AG04449 (cell line): Measurements from ENCODE around the gene ZG16.
"Not testable (repeated sequence)": the region's sequence is repeated elsewhere in the genome, so short reads cannot be mapped to it uniquely, and the experiment has no call there.

Experiments
- CTCF ChIA-PET: fragments of 350-600 bp; formaldehyde crosslinking; extraction: SDS; loops from one replicate; lab custom pipeline; 2021; ENCODE audit warnings: antibody characterized with exemption; lab: Yijun Ruan, JAX
- POLR2A ChIA-PET: fragments of 400-600, 350-600 bp; formaldehyde crosslinking; extraction: SDS; loops from one replicate; lab custom pipeline; 2020; ENCODE audit warnings: antibody characterized with exemption, inconsistent platforms; lab: Yijun Ruan, JAX
- DNase-seq: peaks from one replicate; pipeline ENCODE4 v3.0.0-alpha.2; 2010; ENCODE audit warnings: low read depth, low spot score
- H3K4me3 ChIP-seq: 2 replicates; pipeline ENCODE4 v1.5.1; 2011; ENCODE audit warnings: low read depth, mild to moderate bottlenecking, control low read depth, low read length
- TF ChIP-seq, protein P1 (sequence below): IDR thresholded peaks from one replicate; pipeline ENCODE4 v1.5.1; 2011; ENCODE audit warnings: mild to moderate bottlenecking, moderate library complexity, low read length, control low read depth, inconsistent platforms; ENCODE audit not compliant: insufficient read depth; ENCODE audit errors: missing control alignments

Gene ZG16

DNA sequence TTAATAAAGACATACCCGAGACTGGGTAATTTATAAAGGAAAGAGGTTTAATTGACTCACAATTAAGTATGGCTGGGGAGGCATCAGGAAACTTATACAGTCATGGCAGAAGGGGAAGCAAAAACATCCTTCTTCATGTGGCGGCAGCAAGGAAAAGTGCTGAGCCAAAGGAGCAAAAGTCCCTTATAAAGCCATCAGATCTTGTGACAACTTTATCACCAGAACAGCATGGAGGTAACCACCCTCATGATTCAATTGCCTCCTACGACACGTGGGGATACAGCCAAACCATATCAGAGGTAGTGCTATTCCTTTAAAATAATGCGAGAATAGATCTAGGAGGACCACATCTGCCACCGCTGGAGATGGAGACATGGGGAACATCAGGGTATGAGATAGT is 41.3 kb upstream of the ZG16 start:
- no peak for DNase-seq
- ChIA-PET POLR2A (no interaction called here), CTCF (interaction anchor here (2.8 kb wide), 1 partner anchor 17 kb away, joined by 8 read pairs; no protein-coding TSS in a partner anchor)
- no peak overlapping the region for H3K4me3 ChIP-seq
- TF ChIP-seq, protein P1, sequence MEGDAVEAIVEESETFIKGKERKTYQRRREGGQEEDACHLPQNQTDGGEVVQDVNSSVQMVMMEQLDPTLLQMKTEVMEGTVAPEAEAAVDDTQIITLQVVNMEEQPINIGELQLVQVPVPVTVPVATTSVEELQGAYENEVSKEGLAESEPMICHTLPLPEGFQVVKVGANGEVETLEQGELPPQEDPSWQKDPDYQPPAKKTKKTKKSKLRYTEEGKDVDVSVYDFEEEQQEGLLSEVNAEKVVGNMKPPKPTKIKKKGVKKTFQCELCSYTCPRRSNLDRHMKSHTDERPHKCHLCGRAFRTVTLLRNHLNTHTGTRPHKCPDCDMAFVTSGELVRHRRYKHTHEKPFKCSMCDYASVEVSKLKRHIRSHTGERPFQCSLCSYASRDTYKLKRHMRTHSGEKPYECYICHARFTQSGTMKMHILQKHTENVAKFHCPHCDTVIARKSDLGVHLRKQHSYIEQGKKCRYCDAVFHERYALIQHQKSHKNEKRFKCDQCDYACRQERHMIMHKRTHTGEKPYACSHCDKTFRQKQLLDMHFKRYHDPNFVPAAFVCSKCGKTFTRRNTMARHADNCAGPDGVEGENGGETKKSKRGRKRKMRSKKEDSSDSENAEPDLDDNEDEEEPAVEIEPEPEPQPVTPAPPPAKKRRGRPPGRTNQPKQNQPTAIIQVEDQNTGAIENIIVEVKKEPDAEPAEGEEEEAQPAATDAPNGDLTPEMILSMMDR = no peak

DNA sequence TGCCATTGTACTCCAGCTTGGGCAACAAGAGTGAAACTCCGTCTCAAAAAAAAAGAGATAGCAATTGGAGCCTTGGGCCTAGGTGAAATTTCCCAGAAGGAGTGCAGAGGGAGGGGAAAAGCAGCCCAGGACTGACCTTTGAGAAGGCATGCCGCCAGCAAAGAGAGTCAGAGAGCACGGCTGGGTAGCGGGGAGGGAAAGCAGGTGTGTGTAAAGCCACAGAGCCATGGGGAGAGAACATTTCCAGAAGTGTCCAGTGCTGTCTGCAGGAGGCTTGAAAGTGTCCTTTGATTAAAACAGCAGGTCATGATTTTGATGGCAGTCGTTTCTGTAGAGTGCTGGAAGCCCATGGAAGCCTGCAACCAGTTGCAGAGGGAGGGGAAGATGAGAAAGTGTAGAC is 40.3 kb upstream of the ZG16 start:
- DNase-seq = no peak
- CTCF ChIA-PET = interaction anchor here (1.3 kb wide), 1 partner anchor 294 kb away, joined by 3 read pairs; no protein-coding TSS in a partner anchor
- POLR2A ChIA-PET = no interaction called here
- TF ChIP-seq, protein P1 = no peak
- H3K4me3 ChIP-seq = no peak overlapping the region

DNA sequence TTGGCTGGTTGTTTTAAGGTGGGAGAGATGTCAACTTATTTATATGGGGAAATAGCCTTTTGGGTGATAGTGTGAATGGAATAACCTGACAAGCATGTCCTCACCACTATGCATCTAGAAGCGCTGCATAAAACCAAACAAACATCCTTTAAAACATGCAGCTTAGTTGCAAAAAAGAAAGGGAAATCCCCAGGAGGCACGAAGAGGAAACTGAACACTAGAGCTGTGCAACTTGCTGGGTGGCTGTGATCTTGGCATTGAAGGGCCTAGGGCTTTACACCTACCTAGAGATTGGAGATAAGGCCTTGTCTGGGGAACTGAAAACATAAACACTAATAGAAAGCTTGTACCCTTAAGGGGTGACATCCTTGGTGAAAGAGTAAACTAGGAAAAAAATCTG is 39.5 kb upstream of the ZG16 start:
- ChIA-PET POLR2A (no interaction called here), CTCF (interaction anchor here (1.3 to 1.8 kb wide), 3 partner anchors 8 to 294 kb away, joined by 3 to 11 read pairs (median 3); no protein-coding TSS in a partner anchor)
- TF ChIP-seq, protein P1 = no peak

DNA sequence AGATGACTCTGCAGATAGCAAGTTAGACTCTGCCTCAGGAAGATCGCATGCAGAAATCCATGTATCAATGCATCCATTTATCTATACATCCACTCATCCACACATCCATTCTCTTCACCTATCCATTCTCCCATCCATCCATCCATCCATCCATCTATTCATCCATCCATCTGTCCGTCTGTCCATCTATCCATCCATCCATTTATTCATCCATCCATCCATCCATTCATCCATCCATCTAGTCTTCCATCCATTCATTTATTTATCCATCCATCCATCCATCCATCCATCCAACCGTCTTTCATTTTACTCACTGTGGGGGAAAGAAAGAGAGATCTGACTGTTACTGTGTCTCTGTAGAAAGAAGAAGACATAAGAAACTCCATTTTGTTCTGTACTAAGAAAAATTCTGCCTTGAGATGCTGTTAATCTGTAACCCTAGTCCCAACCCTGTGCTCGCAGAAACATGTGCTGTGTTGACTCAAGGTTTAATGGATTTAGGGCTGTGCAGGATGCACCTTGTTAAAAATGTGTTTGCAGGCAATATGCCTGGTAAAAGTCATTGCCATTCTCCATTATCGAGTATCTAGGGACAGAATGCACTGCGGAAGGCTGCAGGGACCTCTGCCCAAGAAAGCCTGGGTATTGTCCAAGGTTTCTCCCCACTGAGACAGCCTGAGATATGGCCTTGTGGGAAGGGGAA is 38.0 kb upstream of the ZG16 start:
- POLR2A ChIA-PET = not testable (repeated sequence)

More for the DNA sequence above, 39.5 kb upstream of the ZG16 start:
- no peak overlapping the region for H3K4me3 ChIP-seq
- DNase-seq = no peak

DNA sequence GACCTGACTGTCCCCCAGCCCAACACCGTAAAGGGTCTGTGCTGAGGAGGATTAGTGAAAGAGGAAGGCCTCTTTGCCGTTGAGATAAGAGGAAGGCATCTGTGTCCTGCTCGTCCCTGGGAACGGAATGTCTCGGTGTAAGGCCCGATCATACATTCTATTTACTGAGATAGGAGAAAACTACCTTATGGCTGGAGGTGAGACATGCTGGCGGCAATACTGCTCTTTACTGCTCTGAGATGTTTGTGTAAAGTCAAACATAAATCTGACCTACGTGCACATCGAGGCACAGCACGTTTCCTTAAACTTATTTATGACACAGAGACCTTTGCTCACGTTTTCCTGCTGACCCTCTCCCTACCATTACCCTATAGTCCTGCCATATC is 37.4 kb upstream of the ZG16 start:
- POLR2A ChIA-PET, DNase-seq, H3K4me3 ChIP-seq, CTCF ChIA-PET: not testable (repeated sequence)

More for the DNA sequence above, 38.0 kb upstream of the ZG16 start:
- CTCF ChIA-PET = interaction anchor here (1.3 to 1.8 kb wide), 2 partner anchors 9 to 11 kb away, joined by 3 to 11 read pairs; no protein-coding TSS in a partner anchor
- not testable (repeated sequence) for DNase-seq, H3K4me3 ChIP-seq

DNA sequence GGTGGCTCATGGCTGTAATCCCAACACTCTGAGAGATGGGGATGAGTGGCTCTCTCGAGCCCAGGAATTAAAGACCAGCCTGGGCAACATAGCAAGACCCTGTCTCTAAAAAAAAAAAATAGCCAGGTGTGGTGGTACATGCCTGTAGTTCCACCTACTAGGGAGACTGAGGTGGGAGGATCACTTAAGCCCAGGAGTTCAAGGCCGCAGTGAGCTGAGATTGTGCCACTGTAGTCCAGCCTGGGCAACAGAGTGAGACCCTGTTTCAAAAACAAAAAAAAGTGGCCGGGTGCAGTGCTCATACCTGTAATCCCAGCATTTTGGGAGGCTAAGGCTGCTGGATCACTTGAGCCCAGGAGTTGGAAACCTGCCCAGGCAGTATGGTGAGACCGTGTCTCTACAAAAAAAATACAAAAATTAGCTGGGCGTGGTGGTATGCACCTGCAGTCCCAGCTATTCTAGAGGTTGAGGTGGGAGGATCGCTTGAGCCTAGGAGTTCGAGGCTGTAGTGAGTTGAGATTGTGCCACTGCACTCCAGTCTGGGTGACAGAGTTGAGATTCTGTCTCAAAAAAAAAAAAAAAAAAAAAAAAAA is 35.3 kb upstream of the ZG16 start:
- DNase-seq = no peak
- TF ChIP-seq, protein P1 = no peak
- POLR2A ChIA-PET = no interaction called here
- CTCF ChIA-PET = interaction anchor here (0.6 to 1.8 kb wide), 2 partner anchors 13 to 43 kb away, joined by 3 to 5 read pairs; no protein-coding TSS in a partner anchor
- no peak overlapping the region for H3K4me3 ChIP-seq

DNA sequence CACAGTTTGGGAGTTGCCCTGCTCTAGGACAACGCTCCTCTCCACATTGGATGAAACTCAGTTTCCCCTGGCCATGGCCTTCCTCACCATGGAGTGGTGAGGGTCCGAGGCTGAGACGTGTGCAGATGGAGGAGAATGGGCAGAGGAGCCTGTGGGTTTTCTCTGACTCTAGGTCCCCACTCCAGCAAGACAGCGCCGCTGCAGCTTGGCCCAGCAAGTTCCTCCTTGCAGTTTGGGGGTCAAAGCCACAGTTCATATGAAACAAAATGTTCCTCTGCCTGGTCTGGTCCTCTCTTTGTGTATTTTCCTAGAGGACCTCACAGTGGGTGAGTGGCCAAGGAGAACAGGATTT is 34.6 kb upstream of the ZG16 start:
- TF ChIP-seq, protein P1 = no peak
- ChIA-PET POLR2A (no interaction called here), CTCF (interaction anchor here (0.6 to 1.8 kb wide), 2 partner anchors 14 to 43 kb away, joined by 3 to 5 read pairs; no protein-coding TSS in a partner anchor)
- no peak for DNase-seq
- H3K4me3 ChIP-seq = no peak overlapping the region
